ENCODE measurements around the gene ZDHHC8.

Gene ZDHHC8

GRCh38 chr22:20089977-20090729 lies 41.5 kb upstream of the ZDHHC8 start:
- peaks cover 97% of the 10 kb centered on the region for H3K36me3 ChIP-seq (ENCODE audit: control insufficient read depth, insufficient read depth, low read length, severe bottlenecking)
- no peaks in the 10 kb centered on the region for H3K9me3 ChIP-seq (ENCODE audit: control insufficient read depth, low read length)
- H3K4me1 ChIP-seq (ENCODE audit: control insufficient read depth, insufficient read depth, low read length): peaks cover 8% of the 10 kb centered on the region
- DNase-seq (ENCODE audit: low read depth): peak; percentile 47
- no peaks in the 10 kb centered on the region for H3K27me3 ChIP-seq (replicated peaks; ENCODE audit: control insufficient read depth, insufficient read depth, low read length)
- H3K9ac ChIP-seq (ENCODE audit: low read length): no peak overlapping the region
- H3K4me3 ChIP-seq (ENCODE audit: low read length): no peak overlapping the region

GRCh38 chr22:20090730-20091240 lies 40.8 kb upstream of the ZDHHC8 start:
- H3K4me3 ChIP-seq (ENCODE audit: low read length): no peak overlapping the region
- peaks cover 8% of the 10 kb centered on the region for H3K4me1 ChIP-seq (ENCODE audit: control insufficient read depth, insufficient read depth, low read length)
- no peaks in the 10 kb centered on the region for H3K9me3 ChIP-seq (ENCODE audit: control insufficient read depth, low read length)
- DNase-seq (ENCODE audit: low read depth): no peak
- no peak overlapping the region for H3K9ac ChIP-seq (ENCODE audit: low read length)
- H3K27me3 ChIP-seq (replicated peaks; ENCODE audit: control insufficient read depth, insufficient read depth, low read length): no peaks in the 10 kb centered on the region
- peaks cover 100% of the 10 kb centered on the region for H3K36me3 ChIP-seq (ENCODE audit: control insufficient read depth, insufficient read depth, low read length, severe bottlenecking)

- no peak for DNase-seq (ENCODE audit: low read depth)
- Histone ChIP-seq H3K9ac (ENCODE audit: low read length) (no peak overlapping the region), H3K9me3 (ENCODE audit: control insufficient read depth, low read length) (no peaks in the 10 kb centered on the region), H3K36me3 (ENCODE audit: control insufficient read depth, insufficient read depth, low read length, severe bottlenecking) (peaks cover 100% of the 10 kb centered on the region), H3K4me1 (ENCODE audit: control insufficient read depth, insufficient read depth, low read length) (peaks cover 8% of the 10 kb centered on the region), H3K4me3 (ENCODE audit: low read length) (no peak overlapping the region), H3K27me3 (replicated peaks; ENCODE audit: control insufficient read depth, insufficient read depth, low read length) (no peaks in the 10 kb centered on the region)
These were observed 39.7 kb upstream of the ZDHHC8 start for GRCh38 chr22:20091690-20092476.

- DNase-seq (ENCODE audit: low read depth): no peak
- peaks cover 8% of the 10 kb centered on the region for H3K4me1 ChIP-seq (ENCODE audit: control insufficient read depth, insufficient read depth, low read length)
- peaks cover 100% of the 10 kb centered on the region for H3K36me3 ChIP-seq (ENCODE audit: control insufficient read depth, insufficient read depth, low read length, severe bottlenecking)
- H3K4me3 ChIP-seq (ENCODE audit: low read length): no peak overlapping the region
- no peaks in the 10 kb centered on the region for H3K27me3 ChIP-seq (replicated peaks; ENCODE audit: control insufficient read depth, insufficient read depth, low read length)
- no peaks in the 10 kb centered on the region for H3K9me3 ChIP-seq (ENCODE audit: control insufficient read depth, low read length)
- H3K9ac ChIP-seq (ENCODE audit: low read length): no peak overlapping the region
These were observed 39.1 kb upstream of the ZDHHC8 start for GRCh38 chr22:20092477-20092854.

GRCh38 chr22:20093418-20094196 lies 38.0 kb upstream of the ZDHHC8 start:
- H3K4me3 ChIP-seq (ENCODE audit: low read length): no peak overlapping the region
- H3K9ac ChIP-seq (ENCODE audit: low read length): no peak overlapping the region
- H3K4me1 ChIP-seq (ENCODE audit: control insufficient read depth, insufficient read depth, low read length): peaks cover 8% of the 10 kb centered on the region
- H3K9me3 ChIP-seq (ENCODE audit: control insufficient read depth, low read length): no peaks in the 10 kb centered on the region
- no peaks in the 10 kb centered on the region for H3K27me3 ChIP-seq (replicated peaks; ENCODE audit: control insufficient read depth, insufficient read depth, low read length)
- no peak for DNase-seq (ENCODE audit: low read depth)
- peaks cover 96% of the 10 kb centered on the region for H3K36me3 ChIP-seq (ENCODE audit: control insufficient read depth, insufficient read depth, low read length, severe bottlenecking)

- Histone ChIP-seq H3K9ac (ENCODE audit: low read length) (no peak overlapping the region), H3K27me3 (replicated peaks; ENCODE audit: control insufficient read depth, insufficient read depth, low read length) (no peaks in the 10 kb centered on the region), H3K4me3 (ENCODE audit: low read length) (no peak overlapping the region), H3K36me3 (ENCODE audit: control insufficient read depth, insufficient read depth, low read length, severe bottlenecking) (peaks cover 96% of the 10 kb centered on the region), H3K4me1 (ENCODE audit: control insufficient read depth, insufficient read depth, low read length) (peaks cover 8% of the 10 kb centered on the region), H3K9me3 (ENCODE audit: control insufficient read depth, low read length) (no peaks in the 10 kb centered on the region)
- no peak for DNase-seq (ENCODE audit: low read depth)
These were observed 37.3 kb upstream of the ZDHHC8 start for GRCh38 chr22:20094197-20094807.

GRCh38 chr22:20095521-20095920 lies 36.1 kb upstream of the ZDHHC8 start:
- DNase-seq (ENCODE audit: low read depth): no peak
- H3K27me3 ChIP-seq (replicated peaks; ENCODE audit: control insufficient read depth, insufficient read depth, low read length): no peaks in the 10 kb centered on the region
- no peak overlapping the region for H3K4me3 ChIP-seq (ENCODE audit: low read length)
- peaks cover 96% of the 10 kb centered on the region for H3K36me3 ChIP-seq (ENCODE audit: control insufficient read depth, insufficient read depth, low read length, severe bottlenecking)
- H3K4me1 ChIP-seq (ENCODE audit: control insufficient read depth, insufficient read depth, low read length): peaks cover 4% of the 10 kb centered on the region
- H3K9ac ChIP-seq (ENCODE audit: low read length): no peak overlapping the region
- no peaks in the 10 kb centered on the region for H3K9me3 ChIP-seq (ENCODE audit: control insufficient read depth, low read length)

- H3K36me3 ChIP-seq (ENCODE audit: control insufficient read depth, insufficient read depth, low read length, severe bottlenecking): peaks cover 95% of the 10 kb centered on the region
These were observed 34.8 kb upstream of the ZDHHC8 start for GRCh38 chr22:20096574-20097420.

GRCh38 chr22:20099099-20099711 lies 32.4 kb upstream of the ZDHHC8 start:
- Histone ChIP-seq H3K36me3 (ENCODE audit: control insufficient read depth, insufficient read depth, low read length, severe bottlenecking) (peaks cover 84% of the 10 kb centered on the region), H3K9me3 (ENCODE audit: control insufficient read depth, low read length) (no peaks in the 10 kb centered on the region), H3K4me1 (ENCODE audit: control insufficient read depth, insufficient read depth, low read length) (no peaks in the 10 kb centered on the region), H3K4me3 (ENCODE audit: low read length) (no peak overlapping the region), H3K9ac (ENCODE audit: low read length) (no peak overlapping the region), H3K27me3 (replicated peaks; ENCODE audit: control insufficient read depth, insufficient read depth, low read length) (no peaks in the 10 kb centered on the region)
- DNase-seq (ENCODE audit: low read depth): no peak

More at GRCh38 chr22:20096574-20097420, 34.8 kb upstream of the ZDHHC8 start:
- Histone ChIP-seq H3K9ac (ENCODE audit: low read length) (no peak overlapping the region), H3K4me1 (ENCODE audit: control insufficient read depth, insufficient read depth, low read length) (no peaks in the 10 kb centered on the region), H3K4me3 (ENCODE audit: low read length) (no peak overlapping the region), H3K9me3 (ENCODE audit: control insufficient read depth, low read length) (no peaks in the 10 kb centered on the region), H3K27me3 (replicated peaks; ENCODE audit: control insufficient read depth, insufficient read depth, low read length) (no peaks in the 10 kb centered on the region)
- DNase-seq (ENCODE audit: low read depth): no peak

GRCh38 chr22:20101638-20102037 lies 30.0 kb upstream of the ZDHHC8 start:
- Histone ChIP-seq H3K4me1 (ENCODE audit: control insufficient read depth, insufficient read depth, low read length) (no peaks in the 10 kb centered on the region), H3K4me3 (ENCODE audit: low read length) (no peak overlapping the region), H3K9ac (ENCODE audit: low read length) (no peak overlapping the region), H3K27me3 (replicated peaks; ENCODE audit: control insufficient read depth, insufficient read depth, low read length) (no peaks in the 10 kb centered on the region), H3K36me3 (ENCODE audit: control insufficient read depth, insufficient read depth, low read length, severe bottlenecking) (peaks cover 84% of the 10 kb centered on the region), H3K9me3 (ENCODE audit: control insufficient read depth, low read length) (no peaks in the 10 kb centered on the region)
- no peak for DNase-seq (ENCODE audit: low read depth)
